ENCODE data around the gene SPAG8. TPM values are rescaled to one million over a fixed set of nuclear protein-coding genes. Genes with fewer than 3 reads are reported as not detected.
A peak's percentile ranks its signal among the peaks of the same experiment; 100 is the strongest.

The SPAG8 gene
- total and polyA plus RNA-seq, 9 of the 15 experiments (the other 6 are each of a cell fraction or from before 2014, with no cell fraction given): 0.03 to 0.47 (median 0.21) TPM

DNA sequence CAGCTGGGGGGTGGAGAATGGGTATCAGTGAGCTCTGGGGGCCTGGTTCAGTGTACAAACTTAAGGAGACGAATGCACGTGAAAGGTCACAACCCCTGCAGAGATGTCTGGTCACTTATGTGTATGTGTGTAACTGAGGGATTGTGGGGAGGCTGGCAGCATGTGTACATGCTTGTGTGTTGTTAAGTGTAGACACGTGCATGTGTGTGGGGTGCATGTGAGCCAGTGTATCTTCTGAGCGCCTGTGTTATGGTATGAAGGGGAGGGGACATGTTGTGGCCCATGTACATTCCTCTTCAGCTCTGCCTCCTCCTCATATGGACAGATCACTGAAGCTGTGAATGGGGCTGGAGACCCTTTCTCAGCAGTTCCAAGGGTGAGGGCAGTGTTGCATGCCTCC, 19.0 kb upstream of the SPAG8 start (continued):
- TF ChIP-seq, protein P1, sequence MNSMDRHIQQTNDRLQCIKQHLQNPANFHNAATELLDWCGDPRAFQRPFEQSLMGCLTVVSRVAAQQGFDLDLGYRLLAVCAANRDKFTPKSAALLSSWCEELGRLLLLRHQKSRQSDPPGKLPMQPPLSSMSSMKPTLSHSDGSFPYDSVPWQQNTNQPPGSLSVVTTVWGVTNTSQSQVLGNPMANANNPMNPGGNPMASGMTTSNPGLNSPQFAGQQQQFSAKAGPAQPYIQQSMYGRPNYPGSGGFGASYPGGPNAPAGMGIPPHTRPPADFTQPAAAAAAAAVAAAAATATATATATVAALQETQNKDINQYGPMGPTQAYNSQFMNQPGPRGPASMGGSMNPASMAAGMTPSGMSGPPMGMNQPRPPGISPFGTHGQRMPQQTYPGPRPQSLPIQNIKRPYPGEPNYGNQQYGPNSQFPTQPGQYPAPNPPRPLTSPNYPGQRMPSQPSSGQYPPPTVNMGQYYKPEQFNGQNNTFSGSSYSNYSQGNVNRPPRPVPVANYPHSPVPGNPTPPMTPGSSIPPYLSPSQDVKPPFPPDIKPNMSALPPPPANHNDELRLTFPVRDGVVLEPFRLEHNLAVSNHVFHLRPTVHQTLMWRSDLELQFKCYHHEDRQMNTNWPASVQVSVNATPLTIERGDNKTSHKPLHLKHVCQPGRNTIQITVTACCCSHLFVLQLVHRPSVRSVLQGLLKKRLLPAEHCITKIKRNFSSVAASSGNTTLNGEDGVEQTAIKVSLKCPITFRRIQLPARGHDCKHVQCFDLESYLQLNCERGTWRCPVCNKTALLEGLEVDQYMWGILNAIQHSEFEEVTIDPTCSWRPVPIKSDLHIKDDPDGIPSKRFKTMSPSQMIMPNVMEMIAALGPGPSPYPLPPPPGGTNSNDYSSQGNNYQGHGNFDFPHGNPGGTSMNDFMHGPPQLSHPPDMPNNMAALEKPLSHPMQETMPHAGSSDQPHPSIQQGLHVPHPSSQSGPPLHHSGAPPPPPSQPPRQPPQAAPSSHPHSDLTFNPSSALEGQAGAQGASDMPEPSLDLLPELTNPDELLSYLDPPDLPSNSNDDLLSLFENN (IDR thresholded peaks at IDR 0.05; ENCODE audit: low read depth in 2 of 2, low read length in 2 of 2): no peak
- no peak for TF ChIP-seq DMBX1 (CRISPR knock-in tag; IDR thresholded peaks at IDR 0.05; ENCODE audit: borderline replicate concordance)
- TF ChIP-seq STAG1 (CRISPR knock-in tag; IDR thresholded peaks at IDR 0.05; ENCODE audit: borderline replicate concordance): no peak
- TF ChIP-seq SETDB1 (IDR thresholded peaks at IDR 0.05; ENCODE audit: low read length): no peak

DNA sequence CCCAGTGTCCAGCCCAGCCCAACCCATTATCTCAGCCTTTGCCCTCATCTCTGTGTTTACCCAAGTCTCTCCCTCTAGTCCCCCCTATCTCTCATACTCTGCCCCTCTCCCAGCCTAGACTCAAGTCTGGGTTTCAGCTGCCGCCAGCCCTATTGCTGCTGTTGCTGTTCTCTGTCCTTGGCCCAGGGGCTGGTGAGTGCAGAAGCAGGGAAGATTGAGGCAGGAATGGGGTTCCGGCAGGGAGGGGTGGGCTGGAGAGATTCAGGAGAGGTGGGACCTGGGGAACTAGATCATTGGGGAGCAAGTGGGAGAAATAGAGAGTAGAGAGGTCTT, 17.7 kb upstream of the SPAG8 start:
- FAIRE-seq (no peak), ATAC-seq (peak; percentile 3; the same call in 1 of the 3 replicates), DNase-seq (ENCODE audit: extremely low read depth in 1 of 4, low spot score in 3 of 4) (no peak)
- Histone ChIP-seq H3K4me2 (ENCODE audit: insufficient read depth, low read length) (peak overlapping the region; percentile 86), H4K20me1 (replicated peaks; ENCODE audit: control insufficient read depth, insufficient read depth, low read length) (no peaks in the 10 kb centered on the region), H3K79me2 (ENCODE audit: control insufficient read depth, insufficient read depth, low read length) (no peaks in the 10 kb centered on the region), H3K27me3 (ENCODE audit: control insufficient read depth in 2 of 2, insufficient read depth in 2 of 2, low read length in 2 of 2) (no peaks in the 10 kb centered on the region), H3K4me1 (replicated peaks in 1 of 2; ENCODE audit: control insufficient read depth in 2 of 2, insufficient read depth in 2 of 2, low read length in 2 of 2) (peaks cover 5 to 13% of the 10 kb centered on the region in 2 experiments; a peak in 4 of 5 replicates), H3K27ac (ENCODE audit: extremely low read depth, low read depth, low read length) (no peak overlapping the region), H3K4me3 (peak overlapping the region; percentile 59), H3K9me3 (replicated peaks; ENCODE audit: control insufficient read depth, insufficient read depth, low read depth, low read length) (no peaks in the 10 kb centered on the region), H3K9ac (ENCODE audit: insufficient read depth in 1 of 2, low read depth in 2 of 2, low read length in 2 of 2) (peak overlapping the region; percentile 5 to 91; a peak in 2 of 4 replicates), H3K36me3 (ENCODE audit: control insufficient read depth, insufficient read depth, low read length) (no peaks in the 10 kb centered on the region), H3K9me1 (ENCODE audit: control insufficient read depth, insufficient read depth, low read length) (no peaks in the 10 kb centered on the region), H2AFZ (ENCODE audit: low read depth, low read length) (peak overlapping the region; percentile 26; the same call in 1 of the 2 replicates)
- BruUV-seq (replicated peaks): no TSS peak
- WGBS (ENCODE audit: insufficient coverage, low coverage, missing lambda C conversion rate): 22% methylated on average over 1 of the region's 2 CpGs
- CTCF ChIA-PET (ENCODE audit: low intra/inter-chr PET ratio): interaction anchor here (0.6 kb wide), 1 partner anchor 19 kb away, joined by 3 read pairs; no protein-coding TSS in a partner anchor
- TF ChIP-seq MTA1 (IDR thresholded peaks at IDR 0.05; ENCODE audit: borderline replicate concordance): no peak
- no peak for TF ChIP-seq SAFB (IDR thresholded peaks at IDR 0.05; ENCODE audit: borderline replicate concordance, low read depth, low read length)
- TF ChIP-seq RAD21 (CRISPR knock-in tag; conservative IDR thresholded peaks at IDR 0.05 in 1 of 2, IDR thresholded peaks at IDR 0.05 in 1 of 2): no peak
- TF ChIP-seq NFIX (CRISPR knock-in tag; IDR thresholded peaks at IDR 0.05; ENCODE audit: low read depth): no peak
- TF ChIP-seq CBFA2T3 (IDR thresholded peaks at IDR 0.05): no peak
- TF ChIP-seq ZBTB7A (IDR thresholded peaks at IDR 0.05; ENCODE audit: borderline replicate concordance, control insufficient read depth, low read depth, low read length): no peak
- TF ChIP-seq, protein P2, sequence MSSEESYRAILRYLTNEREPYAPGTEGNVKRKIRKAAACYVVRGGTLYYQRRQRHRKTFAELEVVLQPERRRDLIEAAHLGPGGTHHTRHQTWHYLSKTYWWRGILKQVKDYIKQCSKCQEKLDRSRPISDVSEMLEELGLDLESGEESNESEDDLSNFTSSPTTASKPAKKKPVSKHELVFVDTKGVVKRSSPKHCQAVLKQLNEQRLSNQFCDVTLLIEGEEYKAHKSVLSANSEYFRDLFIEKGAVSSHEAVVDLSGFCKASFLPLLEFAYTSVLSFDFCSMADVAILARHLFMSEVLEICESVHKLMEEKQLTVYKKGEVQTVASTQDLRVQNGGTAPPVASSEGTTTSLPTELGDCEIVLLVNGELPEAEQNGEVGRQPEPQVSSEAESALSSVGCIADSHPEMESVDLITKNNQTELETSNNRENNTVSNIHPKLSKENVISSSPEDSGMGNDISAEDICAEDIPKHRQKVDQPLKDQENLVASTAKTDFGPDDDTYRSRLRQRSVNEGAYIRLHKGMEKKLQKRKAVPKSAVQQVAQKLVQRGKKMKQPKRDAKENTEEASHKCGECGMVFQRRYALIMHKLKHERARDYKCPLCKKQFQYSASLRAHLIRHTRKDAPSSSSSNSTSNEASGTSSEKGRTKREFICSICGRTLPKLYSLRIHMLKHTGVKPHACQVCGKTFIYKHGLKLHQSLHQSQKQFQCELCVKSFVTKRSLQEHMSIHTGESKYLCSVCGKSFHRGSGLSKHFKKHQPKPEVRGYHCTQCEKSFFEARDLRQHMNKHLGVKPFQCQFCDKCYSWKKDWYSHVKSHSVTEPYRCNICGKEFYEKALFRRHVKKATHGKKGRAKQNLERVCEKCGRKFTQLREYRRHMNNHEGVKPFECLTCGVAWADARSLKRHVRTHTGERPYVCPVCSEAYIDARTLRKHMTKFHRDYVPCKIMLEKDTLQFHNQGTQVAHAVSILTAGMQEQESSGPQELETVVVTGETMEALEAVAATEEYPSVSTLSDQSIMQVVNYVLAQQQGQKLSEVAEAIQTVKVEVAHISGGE (CRISPR knock-in tag; IDR thresholded peaks at IDR 0.05): no peak
- no peak for TF ChIP-seq HEY1 (CRISPR knock-in tag; IDR thresholded peaks at IDR 0.05; ENCODE audit: borderline replicate concordance)
- no peak for TF ChIP-seq SIRT6 (IDR thresholded peaks at IDR 0.05; ENCODE audit: low read depth, low read length)
- TF ChIP-seq ZNF124 (CRISPR knock-in tag; IDR thresholded peaks at IDR 0.05): no peak
- POLR2A ChIA-PET: no interaction called here
- in situ Hi-C loops (cut with MboI): no loop called here
- intact Hi-C loops (cut with micrococcal nuclease): no loop called here

Measured in K562 (cell line).